Measurements from ENCODE around the gene PERP. TPM values are rescaled to one million over a fixed set of nuclear protein-coding genes. Genes with fewer than 3 reads are reported as not detected.

The PERP gene
- total and polyA plus RNA-seq, 2 of the 4 experiments (the other 2 are of a cell fraction), result 7.7 to 21.4 TPM

DNA sequence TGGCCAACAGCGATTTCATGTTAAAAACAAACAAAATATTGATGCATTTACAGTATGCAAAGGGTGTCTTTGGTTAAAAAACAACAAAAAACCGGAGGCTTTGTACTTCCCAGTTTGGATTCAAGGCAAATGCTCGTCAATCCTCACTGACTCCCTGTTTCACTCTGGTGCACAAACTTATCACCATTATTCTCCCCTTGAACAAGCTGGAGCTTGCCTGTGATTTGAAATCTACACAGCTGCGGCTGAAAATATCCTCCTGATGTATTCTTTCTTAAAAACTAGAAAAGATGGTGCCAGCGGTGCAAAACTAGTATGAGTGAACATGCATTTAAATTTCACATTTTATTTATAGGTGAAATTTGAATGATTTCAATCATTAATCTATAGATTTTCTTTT, 3.3 kb downstream of the PERP start:
- H4K91ac ChIP-seq (ENCODE audit: insufficient read depth, low read depth, low read length), result no peak overlapping the region
- dilution Hi-C loops (cut with HindIII; ENCODE audit: low sequenced_read_pairs, unreplicated experiment) (no loop called here), in situ Hi-C loops (cut with MboI; ENCODE audit: low sequenced_read_pairs) (loop anchor here (10.0 to 25.0 kb wide), 2 partner anchors 239 to 1258 kb away; partner anchors contain the start of genes CITED2 and TNFAIP3), intact Hi-C loops (cut with micrococcal nuclease) (loop anchor here (1.0 kb wide), 1 partner anchor 16 kb away; no protein-coding TSS in a partner anchor)
- no TSS peak for BruUV-seq (replicated peaks)
- peak overlapping the region; percentile 43; the same call in 1 of the 2 replicates for H4K5ac ChIP-seq (ENCODE audit: low read depth, low read length)
- no peak overlapping the region for H2BK20ac ChIP-seq (ENCODE audit: low read depth, low read length)
- no peak overlapping the region for H2AK9ac ChIP-seq (replicated peaks; ENCODE audit: low read depth, low read length, poor library complexity)
- no peak overlapping the region for H2BK5ac ChIP-seq (ENCODE audit: low read depth, low read length, poor library complexity, severe bottlenecking)
- H2BK15ac ChIP-seq (ENCODE audit: low read depth, low read length), result no peak overlapping the region
- ChIA-PET CTCF (no interaction called here), POLR2A (ENCODE audit: unreplicated experiment) (interaction anchor here (0.6 kb wide), 1 partner anchor 396 kb away, joined by 3 read pairs; no protein-coding TSS in a partner anchor)
- peaks cover 4% of the 10 kb centered on the region for H3K36me3 ChIP-seq (ENCODE audit: control insufficient read depth, insufficient read depth, low read length)
- no peak overlapping the region for H3K14ac ChIP-seq (replicated peaks; ENCODE audit: low read depth, low read length)
- H2AFZ ChIP-seq (replicated peaks; ENCODE audit: low read length, poor library complexity), result no peak overlapping the region
- no peak overlapping the region for H3K27ac ChIP-seq (ENCODE audit: insufficient read depth, low read length)
- no peaks in the 10 kb centered on the region for H4K20me1 ChIP-seq (ENCODE audit: insufficient read depth, low read length)
- no peak for DNase-seq
- H3K4me3 ChIP-seq (ENCODE audit: insufficient read depth, low read depth, low read length), result no peak overlapping the region
- no peak overlapping the region for H4K8ac ChIP-seq (ENCODE audit: low read depth in 2 of 2, low read length in 2 of 2)
- WGBS, 2 experiments (ENCODE audit: extremely low coverage in 2 of 2, insufficient read length in 1 of 2), result no CpG with 5 or more reads among the region's 5 CpGs
- H2BK120ac ChIP-seq (ENCODE audit: low read depth, low read length), result no peak overlapping the region
- H3K18ac ChIP-seq (ENCODE audit: low read depth, low read length), result no peak overlapping the region; the same call in 1 of the 2 replicates
- no peak for ATAC-seq (ENCODE audit: low read depth)
- H3K79me1 ChIP-seq (ENCODE audit: low read depth in 1 of 2, low read length in 2 of 2), result peaks cover 16 to 39% of the 10 kb centered on the region in 2 experiments
- no peak overlapping the region for H3K23ac ChIP-seq (ENCODE audit: low read depth, low read length)
- H3K4ac ChIP-seq (ENCODE audit: low read depth, low read length), result no peak overlapping the region
- no peak overlapping the region for H3K4me2 ChIP-seq (ENCODE audit: low read depth, low read length)
- peaks cover 5% of the 10 kb centered on the region; the same call in 1 of the 2 replicates for H3K27me3 ChIP-seq (ENCODE audit: control insufficient read depth, insufficient read depth, low read length)
- H3K56ac ChIP-seq (ENCODE audit: extremely low read depth, insufficient read depth, low read length), result no peak overlapping the region
- no peak overlapping the region for H3K9ac ChIP-seq (ENCODE audit: low read depth, low read length)
- peaks cover 19% of the 10 kb centered on the region for H3K4me1 ChIP-seq (ENCODE audit: control insufficient read depth, insufficient read depth, low read length)
- H2AK5ac ChIP-seq (ENCODE audit: low read depth, low read length), result no peak overlapping the region
- no peaks in the 10 kb centered on the region for H3K9me3 ChIP-seq (ENCODE audit: control insufficient read depth, insufficient read depth, low read length)
- H3K9me1 ChIP-seq (ENCODE audit: insufficient read depth, low read length), result peaks cover 2% of the 10 kb centered on the region; the same call in 1 of the 2 replicates
- TF ChIP-seq MXI1 (IDR thresholded peaks at IDR 0.05; ENCODE audit: borderline replicate concordance, low read depth, low read length) (no peak), MAFK (IDR thresholded peaks at IDR 0.05; ENCODE audit: low read depth, low read length) (no peak), SMC3 (IDR thresholded peaks at IDR 0.05; ENCODE audit: low read depth, low read length) (no peak)
